H9 (cell line): Measurements from ENCODE around the gene ATG14. TPM values are rescaled to one million over a fixed set of nuclear protein-coding genes. Genes with fewer than 3 reads are reported as not detected.

Experiments used
- DNase-seq: peaks from one replicate; pipeline ENCODE4 v3.0.0-alpha.2; 2017
- H2AFZ ChIP-seq: one replicate; pipeline ENCODE4 v1.6.1; 2013; ENCODE audit warnings: mild to moderate bottlenecking, low read length, control low read depth, moderate library complexity
- H2AK5ac ChIP-seq: 2 replicates; pipeline ENCODE4 v1.6.1; 2013; ENCODE audit warnings: low read length, control low read depth, mixed read lengths; ENCODE audit not compliant: insufficient read length
- H2BK120ac ChIP-seq: one replicate; pipeline ENCODE4 v1.6.1; 2013; ENCODE audit warnings: low read depth, mild to moderate bottlenecking, low read length, control low read depth, inconsistent platforms; ENCODE audit not compliant: poor library complexity, severe bottlenecking
- H2BK12ac ChIP-seq: 2 replicates; pipeline ENCODE4 v1.6.1; 2013; ENCODE audit warnings: low read length, control low read depth, mixed read lengths, low read depth; ENCODE audit not compliant: insufficient read length
- H2BK15ac ChIP-seq: 2 replicates; pipeline ENCODE4 v1.6.1; 2013; ENCODE audit warnings: low read depth, low read length, control low read depth
- H2BK20ac ChIP-seq: one replicate; pipeline ENCODE4 v1.6.1; 2013; ENCODE audit warnings: low read depth, mild to moderate bottlenecking, low read length, control low read depth, inconsistent platforms; ENCODE audit not compliant: poor library complexity, severe bottlenecking
- H2BK5ac ChIP-seq: 2 replicates; pipeline ENCODE4 v1.6.1; 2013; ENCODE audit warnings: low read length, control low read depth, mixed read lengths; ENCODE audit not compliant: insufficient read length
- H3K14ac ChIP-seq: 2 replicates; pipeline ENCODE4 v1.6.1; 2013; ENCODE audit warnings: low read length, control low read depth; ENCODE audit not compliant: insufficient read depth
- H3K18ac ChIP-seq: 2 replicates; pipeline ENCODE4 v1.6.1; 2013; ENCODE audit warnings: low read depth, mild to moderate bottlenecking, mixed read lengths, low read length, control low read depth; ENCODE audit not compliant: insufficient read length
- H3K23ac ChIP-seq: 2 replicates; pipeline ENCODE4 v1.6.1; 2013; ENCODE audit warnings: low read length, control low read depth, mixed read lengths, low read depth; ENCODE audit not compliant: insufficient read length
- H3K23me2 ChIP-seq: 2 replicates; pipeline ENCODE4 v1.6.1; 2013; ENCODE audit warnings: low read depth, mild to moderate bottlenecking, mixed read lengths, low read length, control low read depth; ENCODE audit not compliant: insufficient read length, poor library complexity, severe bottlenecking
- H3K27ac ChIP-seq: 2 replicates; pipeline ENCODE4 v1.5.1; 2013; ENCODE audit warnings: low read length, control low read depth, mixed read lengths, low read depth; ENCODE audit not compliant: insufficient read length
- H3K27me3 ChIP-seq: 2 replicates; pipeline ENCODE4 v1.6.1; 2013; ENCODE audit warnings: low read length, control low read depth, inconsistent platforms; ENCODE audit not compliant: insufficient read depth
- H3K4ac ChIP-seq: 2 replicates; pipeline ENCODE4 v1.6.1; 2013; ENCODE audit warnings: low read depth, mild to moderate bottlenecking, control low read depth, inconsistent platforms, low read length, moderate library complexity
- H3K4me1 ChIP-seq: 2 replicates; pipeline ENCODE4 v1.6.1; 2013; ENCODE audit warnings: low read length, control low read depth, inconsistent platforms; ENCODE audit not compliant: insufficient read depth
- H3K4me2 ChIP-seq: 2 replicates; pipeline ENCODE4 v1.6.1; 2013; ENCODE audit warnings: low read length, control low read depth, mixed read lengths; ENCODE audit not compliant: insufficient read length, insufficient read depth
- H3K56ac ChIP-seq: 2 replicates; pipeline ENCODE4 v1.6.1; 2013; ENCODE audit warnings: low read depth, mild to moderate bottlenecking, mixed read lengths, low read length, control low read depth; ENCODE audit not compliant: insufficient read length
- H3K79me1 ChIP-seq: 2 replicates; pipeline ENCODE4 v1.6.1; 2013; ENCODE audit warnings: low read depth, mild to moderate bottlenecking, moderate library complexity, low read length, control low read depth, inconsistent platforms; ENCODE audit not compliant: insufficient read depth, poor library complexity, severe bottlenecking
- H3K79me2 ChIP-seq: 2 replicates; pipeline ENCODE4 v1.6.1; 2013; ENCODE audit warnings: low read length, control low read depth, inconsistent platforms; ENCODE audit not compliant: insufficient read depth
- H3K9ac ChIP-seq: 2 replicates; pipeline ENCODE4 v1.6.1; 2013; ENCODE audit warnings: low read length, control low read depth, mixed read lengths; ENCODE audit not compliant: insufficient read length; ENCODE audit errors: extremely low read depth
- H3K9me3 ChIP-seq: one replicate; pipeline ENCODE4 v1.6.1; 2013; ENCODE audit warnings: low read depth, low read length, inconsistent platforms; ENCODE audit not compliant: control insufficient read depth
- H3T11ph ChIP-seq: one replicate; pipeline ENCODE4 v1.6.1; 2013; ENCODE audit warnings: mild to moderate bottlenecking, low read length, control low read depth, inconsistent platforms
- H4K20me1 ChIP-seq: one replicate; pipeline ENCODE4 v1.6.1; 2013; ENCODE audit not compliant: control insufficient read depth, insufficient read length, insufficient read depth
- H4K5ac ChIP-seq: 2 replicates; pipeline ENCODE4 v1.6.1; 2013; ENCODE audit warnings: low read depth, mild to moderate bottlenecking, mixed read lengths, low read length, control low read depth; ENCODE audit not compliant: insufficient read length
- H4K8ac ChIP-seq: replicated peaks from 2 replicates; pipeline ENCODE4 v1.6.1; 2013; ENCODE audit warnings: low read length, control low read depth, mixed read lengths, low read depth; ENCODE audit not compliant: insufficient read length
- H4K91ac ChIP-seq: 2 replicates; pipeline ENCODE4 v1.6.1; 2013; ENCODE audit warnings: low read depth, mild to moderate bottlenecking, moderate library complexity, mixed read lengths, low read length, control low read depth; ENCODE audit not compliant: insufficient read length
- H3K27ac Mint-ChIP-seq, 3 experiments: 2 replicates in 2 of 3; 3 replicates in 1 of 3; pipeline ENCODE4 v1.8.0; 2020 to 2021; ENCODE audit warnings: mixed read lengths in 3 of 3, mild to moderate bottlenecking in 1 of 3, moderate library complexity in 1 of 3
- H3K27me3 Mint-ChIP-seq: 2 replicates; pipeline ENCODE4 v1.8.0; 2021; ENCODE audit warnings: low read depth, mild to moderate bottlenecking, moderate library complexity, mixed read lengths
- H3K36me3 Mint-ChIP-seq, 3 experiments: 2 replicates in 2 of 3; 3 replicates in 1 of 3; pipeline ENCODE4 v1.8.0; 2020 to 2021; ENCODE audit warnings: low read depth in 3 of 3, mixed read lengths in 3 of 3; ENCODE audit not compliant: insufficient read depth in 1 of 3
- H3K4me1 Mint-ChIP-seq, 2 experiments: 2 replicates each; pipeline ENCODE4 v1.8.0; 2020; ENCODE audit warnings: mixed read lengths in 2 of 2
- H3K4me3 Mint-ChIP-seq, 2 experiments: 2 replicates in 1 of 2; 3 replicates in 1 of 2; pipeline ENCODE4 v1.8.0; 2020 to 2021; ENCODE audit warnings: mild to moderate bottlenecking in 2 of 2, mixed read lengths in 2 of 2, moderate library complexity in 1 of 2
- H3K9me3 Mint-ChIP-seq, 2 experiments: 2 replicates in 1 of 2; 3 replicates in 1 of 2; pipeline ENCODE4 v1.8.0; 2020; ENCODE audit warnings: mild to moderate bottlenecking in 2 of 2, mixed read lengths in 2 of 2, moderate library complexity in 1 of 2
- CTCF ChIP-seq: fragments of 200-600 bp; sonication (generic); conservative IDR thresholded peaks from 3 replicates; pipeline ENCODE4 v1.8.0; 2021; ENCODE audit warnings: antibody characterized with exemption, mild to moderate bottlenecking
- WGBS: extraction: QIAGEN DNeasy Blood & Tissue Kit; methylation state at CpG from one replicate; pipeline ENCODE4 v1.1.7; 2013; ENCODE audit warnings: missing lambda C conversion rate, low lambda C conversion rate, mixed read lengths; ENCODE audit not compliant: insufficient read length; ENCODE audit errors: extremely low coverage; 5-methylcytosine and 5-hydroxymethylcytosine counted together
- total RNA-seq: library from RNA; stranded (reverse); gene quantifications from 2 replicates; pipeline ENCODE4 v1.2.1, GENCODE V29; 2021

The ATG14 gene
- total RNA-seq, 1 experiment from 2014 or later: 13.6 TPM

- H3K27me3 Mint-ChIP-seq: peaks cover 3% of the 10 kb centered on the region; the same call in 1 of the 2 replicates
- H3K27ac Mint-ChIP-seq: 0 out of 7 replicates have a peak overlapping the region, but pooled peaks of 1 of the 3 experiments have one; percentile 19
- no peak overlapping the region for H4K5ac ChIP-seq
- no peak overlapping the region for H2BK15ac ChIP-seq
- no peak overlapping the region for H2BK120ac ChIP-seq
- no peak overlapping the region for H4K8ac ChIP-seq
- H3K9ac ChIP-seq: no peak overlapping the region
- WGBS: no CpG with 5 or more reads among the region's 10 CpGs
- no peak for DNase-seq
- H3K23me2 ChIP-seq: no peaks in the 10 kb centered on the region
- H3K56ac ChIP-seq: no peak overlapping the region
- no peak overlapping the region for H2BK5ac ChIP-seq
- no peak overlapping the region for H3K4ac ChIP-seq
- no peak overlapping the region for H3K14ac ChIP-seq
- no peak overlapping the region for H3K4me3 Mint-ChIP-seq
- no peak overlapping the region for H3K18ac ChIP-seq
- no peaks in the 10 kb centered on the region for H3K27me3 ChIP-seq
- TF ChIP-seq CTCF: peak; percentile 70
- no peak overlapping the region for H2BK12ac ChIP-seq
- H4K91ac ChIP-seq: no peak overlapping the region
- no peak overlapping the region for H3K23ac ChIP-seq
- peaks cover 11% of the 10 kb centered on the region in 2 experiments for H3K4me1 Mint-ChIP-seq
- H3K79me1 ChIP-seq: no peaks in the 10 kb centered on the region
- H2AK5ac ChIP-seq: no peak overlapping the region
- H3K9me3 Mint-ChIP-seq: no peaks in the 10 kb centered on the region; a peak in 1 of 5 replicates
- no peaks in the 10 kb centered on the region for H3K9me3 ChIP-seq
- H3K27ac ChIP-seq: no peak overlapping the region
- no peaks in the 10 kb centered on the region for H3K36me3 Mint-ChIP-seq
- H3T11ph ChIP-seq: no peak overlapping the region
- H2BK20ac ChIP-seq: no peak overlapping the region
- H3K79me2 ChIP-seq: no peaks in the 10 kb centered on the region
- no peaks in the 10 kb centered on the region for H4K20me1 ChIP-seq
- H2AFZ ChIP-seq: no peak overlapping the region
- no peak overlapping the region for H3K4me2 ChIP-seq
- peaks cover 2% of the 10 kb centered on the region; the same call in 1 of the 2 replicates for H3K4me1 ChIP-seq
Measured at GRCh38 chr14:55438066-55438683, 26.5 kb upstream of the ATG14 start.
